B cell (primary cell): Measurements from ENCODE around the gene OR1N2. TPM values are rescaled to one million over a fixed set of nuclear protein-coding genes. Genes with fewer than 3 reads are reported as not detected.

Experiments used
- ATAC-seq: fragments of 200-7000 bp; cut with Tn5 transposase; one replicate; pipeline ENCODE4 v1.10.0; 2021; ENCODE audit warnings: low read depth, mild to moderate bottlenecking, moderate number of reproducible peaks, moderate library complexity
- CTCF ChIA-PET: fragments of 350-600 bp; sonication (Branson Sonifier 250); formaldehyde crosslinking; loops from one replicate; lab custom pipeline; 2021; ENCODE audit warnings: antibody characterized with exemption, inconsistent platforms; lab: Charles Lee
- POLR2A ChIA-PET: fragments of 350-600 bp; sonication (Branson Sonifier 250); formaldehyde crosslinking; loops from one replicate; lab custom pipeline; 2021; ENCODE audit warnings: antibody characterized with exemption; lab: Charles Lee
- DNase-seq: peaks from one replicate; pipeline ENCODE4 v3.0.0; 2013
- H2AFZ ChIP-seq: 2 replicates; pipeline ENCODE4 v1.6.1; 2012; ENCODE audit warnings: mild to moderate bottlenecking, low read depth, low read length; ENCODE audit not compliant: insufficient read depth, poor library complexity, severe bottlenecking
- H3K27ac ChIP-seq, 2 donors: 1 replicate in 1 of 2; 2 replicates in 1 of 2; pipeline ENCODE4 v1.5.1; 2012 to 2013; ENCODE audit warnings: low read length in 2 of 2, mild to moderate bottlenecking in 2 of 2, moderate library complexity in 1 of 2
- H3K27me3 ChIP-seq, 4 experiments: fragments of 200-600 bp in 1 of 4; sonication (generic) in 1 of 4; replicated peaks in 1 of 4; 1 replicate in 2 of 4; 2 replicates in 2 of 4; pipeline versions ENCODE4 v1.6.1 to v1.7.0; 2013 to 2016; ENCODE audit warnings: low read length in 3 of 4, mild to moderate bottlenecking in 2 of 4, mixed read lengths in 1 of 4, moderate library complexity in 1 of 4; ENCODE audit not compliant: insufficient read depth in 4 of 4, control insufficient read depth in 3 of 4; ENCODE audit errors: control extremely low read depth in 1 of 4
- H3K36me3 ChIP-seq, 2 experiments: replicated peaks in 1 of 2; 1 replicate in 1 of 2; 2 replicates in 1 of 2; pipeline versions ENCODE4 v1.6.1 to v1.7.1; 2013; ENCODE audit warnings: low read length in 1 of 2; ENCODE audit not compliant: insufficient read depth in 2 of 2, control insufficient read depth in 1 of 2; ENCODE audit errors: control extremely low read depth in 1 of 2, extremely low read depth in 1 of 2
- H3K4me1 ChIP-seq, 2 donors: fragments of 200-600 bp in 1 of 2; sonication (generic) in 1 of 2; 1 replicate in 1 of 2; 2 replicates in 1 of 2; pipeline versions ENCODE4 v1.5.1 to v1.6.1; 2013 to 2017; ENCODE audit warnings: low read length in 2 of 2; ENCODE audit not compliant: control insufficient read depth in 2 of 2, insufficient read depth in 2 of 2
- H3K4me2 ChIP-seq: replicated peaks from 2 replicates; pipeline ENCODE3; 2012; ENCODE audit warnings: mild to moderate bottlenecking, low read depth, low read length; ENCODE audit not compliant: poor library complexity, severe bottlenecking
- H3K4me3 ChIP-seq, 5 experiments: fragments of 200-600 bp in 1 of 5; sonication (generic) in 1 of 5; 1 replicate in 3 of 5; 2 replicates in 2 of 5; pipeline versions ENCODE4 v1.5.1 to v1.7.0; 2011 to 2016; ENCODE audit warnings: low read length in 4 of 5, mild to moderate bottlenecking in 4 of 5, low read depth in 2 of 5, control low read depth in 1 of 5, moderate library complexity in 1 of 5; ENCODE audit not compliant: insufficient read depth in 1 of 5; ENCODE audit errors: control extremely low read depth in 1 of 5, extremely low read depth in 1 of 5
- H3K79me2 ChIP-seq: fragments of 200-600 bp; sonication (generic); one replicate; pipeline ENCODE4 v1.6.0; 2016; ENCODE audit warnings: low read length; ENCODE audit not compliant: control insufficient read depth, insufficient read depth
- H3K9ac ChIP-seq: fragments of 200-600 bp; sonication (generic); 2 replicates; pipeline ENCODE4 v1.6.1; 2017; ENCODE audit warnings: mild to moderate bottlenecking, low read length, moderate library complexity
- H3K9me3 ChIP-seq, 3 donors: one replicate each; pipeline versions ENCODE4 v1.6.1 to v1.7.1; 2013; ENCODE audit warnings: low read length in 2 of 3; ENCODE audit not compliant: control insufficient read depth in 2 of 3, insufficient read depth in 1 of 3; ENCODE audit errors: control extremely low read depth in 1 of 3
- H4K20me1 ChIP-seq: 2 replicates; pipeline ENCODE4 v1.6.0; 2012; ENCODE audit warnings: mild to moderate bottlenecking, low read length; ENCODE audit not compliant: insufficient read depth, control insufficient read depth, poor library complexity, severe bottlenecking
- H3K27ac Mint-ChIP-seq: one replicate; pipeline ENCODE4 v1.8.0; 2021; ENCODE audit warnings: mixed read lengths
- H3K27me3 Mint-ChIP-seq: one replicate; pipeline ENCODE4 v1.8.0; 2021; ENCODE audit warnings: mixed read lengths
- H3K4me1 Mint-ChIP-seq: one replicate; pipeline ENCODE4 v1.8.0; 2021; ENCODE audit warnings: mixed read lengths
- H3K4me3 Mint-ChIP-seq: one replicate; pipeline ENCODE4 v1.8.0; 2021; ENCODE audit warnings: mixed read lengths
- H3K9me3 Mint-ChIP-seq: one replicate; pipeline ENCODE4 v1.8.0; 2022; ENCODE audit warnings: mixed read lengths; ENCODE audit not compliant: insufficient read depth
- EZH2 ChIP-seq: IDR thresholded peaks from 2 replicates; pipeline ENCODE4 v1.6.1; 2012; ENCODE audit warnings: borderline replicate concordance, low read depth, mild to moderate bottlenecking, moderate library complexity, low read length; ENCODE audit not compliant: insufficient read depth, poor library complexity, severe bottlenecking
- WGBS: methylation state at CpG from one replicate; pipeline ENCODE4 v1.1.5; 2013; ENCODE audit warnings: missing lambda C conversion rate; ENCODE audit not compliant: insufficient coverage; 5-methylcytosine and 5-hydroxymethylcytosine counted together
- intact Hi-C: fragments of 100-400 bp; cut with micrococcal nuclease; formaldehyde crosslinking; loops from one replicate; pipeline ENCODE4 v1.10.0; 2022
- polyA plus RNA-seq: library from polyadenylated mRNA; depleted of rRNA; stranded (reverse); fragments of >200 nt; gene quantifications from 2 replicates; pipeline ENCODE4 v1.2.3, GENCODE V29; 2012
- total RNA-seq, 2 donors: library from RNA; stranded (reverse); fragments of 120-200 nt in 1 of 2; gene quantifications; 1 replicate in 1 of 2; 2 replicates in 1 of 2; pipeline versions ENCODE4 v1.2.3 to v1.2.4, GENCODE V29; 2013 to 2022
- TF ChIP-seq, protein P1 (sequence below): fragments of 200-600 bp; IDR thresholded peaks from one replicate; pipeline ENCODE4 v1.8.0; 2022; ENCODE audit warnings: antibody characterized with exemption, mild to moderate bottlenecking

OR1N2 gene
- total and polyA plus RNA-seq, 2 donors (not counting 1 experiment from before 2014, with no cell fraction given), result not detected

- Mint-ChIP-seq H3K4me1 (no peaks in the 10 kb centered on the region), H3K27me3 (peaks cover 34% of the 10 kb centered on the region), H3K4me3 (no peak within 1 kb of the TSS), H3K9me3 (no peaks in the 10 kb centered on the region), H3K27ac (no peak within 1 kb of the TSS)
- ATAC-seq (no peak), DNase-seq (no peak)
- Histone ChIP-seq H3K79me2 (no peaks in the 10 kb centered on the region), H3K4me1 (no peaks in the 10 kb centered on the region), H2AFZ (no peak within 1 kb of the TSS), H4K20me1 (no peaks in the 10 kb centered on the region), H3K36me3 (no peaks in the 10 kb centered on the region), H3K27ac (no peak within 1 kb of the TSS), H3K27me3 (no peaks in the 10 kb centered on the region), H3K4me2 (no peak within 1 kb of the TSS), H3K4me3 (no peak within 1 kb of the TSS), H3K9me3 (no peaks in the 10 kb centered on the region), H3K9ac (no peak within 1 kb of the TSS)
- WGBS, result 87% methylated on average over 3 of the region's 6 CpGs
- TF ChIP-seq EZH2, result no peak
- TF ChIP-seq, protein P1, sequence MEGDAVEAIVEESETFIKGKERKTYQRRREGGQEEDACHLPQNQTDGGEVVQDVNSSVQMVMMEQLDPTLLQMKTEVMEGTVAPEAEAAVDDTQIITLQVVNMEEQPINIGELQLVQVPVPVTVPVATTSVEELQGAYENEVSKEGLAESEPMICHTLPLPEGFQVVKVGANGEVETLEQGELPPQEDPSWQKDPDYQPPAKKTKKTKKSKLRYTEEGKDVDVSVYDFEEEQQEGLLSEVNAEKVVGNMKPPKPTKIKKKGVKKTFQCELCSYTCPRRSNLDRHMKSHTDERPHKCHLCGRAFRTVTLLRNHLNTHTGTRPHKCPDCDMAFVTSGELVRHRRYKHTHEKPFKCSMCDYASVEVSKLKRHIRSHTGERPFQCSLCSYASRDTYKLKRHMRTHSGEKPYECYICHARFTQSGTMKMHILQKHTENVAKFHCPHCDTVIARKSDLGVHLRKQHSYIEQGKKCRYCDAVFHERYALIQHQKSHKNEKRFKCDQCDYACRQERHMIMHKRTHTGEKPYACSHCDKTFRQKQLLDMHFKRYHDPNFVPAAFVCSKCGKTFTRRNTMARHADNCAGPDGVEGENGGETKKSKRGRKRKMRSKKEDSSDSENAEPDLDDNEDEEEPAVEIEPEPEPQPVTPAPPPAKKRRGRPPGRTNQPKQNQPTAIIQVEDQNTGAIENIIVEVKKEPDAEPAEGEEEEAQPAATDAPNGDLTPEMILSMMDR, result no peak
- intact Hi-C loops, result no loop called here
- POLR2A ChIA-PET, result no interaction called here
- CTCF ChIA-PET, result no interaction called here
Observed at GRCh38 chr9:122510502-122510901, 42.4 kb upstream of the OR1N2 start, which contains the start of gene OR1J2. Gene OR1J2 (plus strand): TSS chr9:122510802. CDS start chr9:122510802, 0 bp downstream.

DNA sequence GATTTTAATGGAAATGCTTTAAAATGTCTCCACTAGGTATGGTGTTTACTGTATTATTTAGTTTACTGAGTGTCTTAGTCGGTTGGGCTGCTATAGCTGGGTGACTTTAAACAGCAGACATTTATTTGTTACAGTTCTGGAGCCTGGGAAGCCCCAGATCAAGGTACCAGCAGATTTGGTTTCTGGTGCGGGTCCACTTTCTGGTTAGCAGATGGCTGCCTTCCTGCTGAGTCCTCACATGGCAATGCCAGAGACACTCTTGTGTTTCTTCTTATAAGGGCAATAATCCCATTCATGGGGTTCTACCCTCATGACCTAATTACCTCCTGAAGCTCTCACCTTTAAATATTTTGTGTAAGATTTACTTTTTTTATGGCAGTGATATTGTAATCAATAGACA, 34.7 kb upstream of the OR1N2 start:
- Histone ChIP-seq H3K27me3 (peaks cover 0 to 10% (median 3%) of the 10 kb centered on the region in 4 experiments), H3K4me1 (no peaks in the 10 kb centered on the region), H4K20me1 (no peaks in the 10 kb centered on the region), H3K9me3 (no peaks in the 10 kb centered on the region), H2AFZ (no peak overlapping the region), H3K4me2 (no peak overlapping the region), H3K36me3 (no peaks in the 10 kb centered on the region), H3K27ac (no peak overlapping the region), H3K9ac (no peak overlapping the region), H3K4me3 (no peak overlapping the region), H3K79me2 (no peaks in the 10 kb centered on the region)
- WGBS, result 82% methylated on average over 2 of the region's 2 CpGs
- Mint-ChIP-seq H3K27ac (no peak overlapping the region), H3K9me3 (no peaks in the 10 kb centered on the region), H3K4me3 (no peak overlapping the region), H3K27me3 (peaks cover 28% of the 10 kb centered on the region), H3K4me1 (no peaks in the 10 kb centered on the region)
- POLR2A ChIA-PET, result no interaction called here
- TF ChIP-seq, protein P1, result no peak
- no peak for TF ChIP-seq EZH2
- ATAC-seq (no peak), DNase-seq (no peak)
- CTCF ChIA-PET, result no interaction called here
- intact Hi-C loops, result no loop called here
